Activated T-helper 17 cell treated with anti-CD3 and anti-CD28 coated beads, Interleukin-2, amount 50 U/mL, for 72 hours (primary cell): ENCODE measurements around the gene GALNT2. TPM values are rescaled to one million over a fixed set of nuclear protein-coding genes. Genes with fewer than 3 reads are reported as not detected.

Experiments used
- ATAC-seq: fragments of 150-1000 bp; cut with Tn5 transposase; replicated peaks from 2 replicates; pipeline ENCODE4 v1.10.0; 2021; ENCODE audit warnings: mild to moderate bottlenecking, moderate library complexity
- H3K27ac Mint-ChIP-seq: one replicate; pipeline ENCODE4 v1.8.0; 2022; ENCODE audit warnings: mixed read lengths
- H3K27me3 Mint-ChIP-seq: one replicate; pipeline ENCODE4 v1.8.0; 2022; ENCODE audit warnings: mixed read lengths
- H3K36me3 Mint-ChIP-seq: one replicate; pipeline ENCODE4 v1.8.0; 2022; ENCODE audit warnings: low read depth, mild to moderate bottlenecking, mixed read lengths
- H3K4me1 Mint-ChIP-seq: one replicate; pipeline ENCODE4 v1.8.0; 2022; ENCODE audit warnings: mixed read lengths
- H3K4me3 Mint-ChIP-seq: one replicate; pipeline ENCODE4 v1.8.0; 2022; ENCODE audit warnings: mild to moderate bottlenecking, mixed read lengths
- H3K9me3 Mint-ChIP-seq: one replicate; pipeline ENCODE4 v1.8.0; 2022; ENCODE audit warnings: mixed read lengths
- total RNA-seq, 2 donors: library from RNA; stranded (reverse); gene quantifications; one replicate each; pipeline ENCODE4 v1.2.3, GENCODE V29; 2022

The GALNT2 gene
- total RNA-seq, 2 donors from 2014 or later, result 49.7 to 53.6 TPM

GRCh38 chr1:230072866-230073265 is 5.8 kb downstream of the GALNT2 start:
- no peak for ATAC-seq
- no peaks in the 10 kb centered on the region for H3K9me3 Mint-ChIP-seq
- peaks cover 54% of the 10 kb centered on the region for H3K4me1 Mint-ChIP-seq
- no peak overlapping the region for H3K27ac Mint-ChIP-seq
- no peak overlapping the region for H3K4me3 Mint-ChIP-seq
- peaks cover 30% of the 10 kb centered on the region for H3K36me3 Mint-ChIP-seq
- H3K27me3 Mint-ChIP-seq, result no peaks in the 10 kb centered on the region

- H3K27ac Mint-ChIP-seq, result no peak overlapping the region
- H3K4me1 Mint-ChIP-seq, result peaks cover 54% of the 10 kb centered on the region
- ATAC-seq, result peak; percentile 40
- H3K4me3 Mint-ChIP-seq, result no peak overlapping the region
- H3K36me3 Mint-ChIP-seq, result peaks cover 27% of the 10 kb centered on the region
- no peaks in the 10 kb centered on the region for H3K27me3 Mint-ChIP-seq
- no peaks in the 10 kb centered on the region for H3K9me3 Mint-ChIP-seq
Measured at GRCh38 chr1:230073371-230074035, 6.5 kb downstream of the GALNT2 start.

GRCh38 chr1:230074270-230074669 is 7.2 kb downstream of the GALNT2 start:
- ATAC-seq, result no peak
- Mint-ChIP-seq H3K36me3 (peaks cover 19% of the 10 kb centered on the region), H3K4me1 (peaks cover 47% of the 10 kb centered on the region), H3K4me3 (no peak overlapping the region), H3K27me3 (no peaks in the 10 kb centered on the region), H3K9me3 (no peaks in the 10 kb centered on the region), H3K27ac (no peak overlapping the region)

GRCh38 chr1:230074762-230075161 is 7.7 kb downstream of the GALNT2 start:
- H3K27me3 Mint-ChIP-seq, result no peaks in the 10 kb centered on the region
- H3K9me3 Mint-ChIP-seq, result no peaks in the 10 kb centered on the region
- ATAC-seq, result no peak
- H3K4me3 Mint-ChIP-seq, result no peak overlapping the region
- peaks cover 19% of the 10 kb centered on the region for H3K36me3 Mint-ChIP-seq
- H3K4me1 Mint-ChIP-seq, result peaks cover 46% of the 10 kb centered on the region
- no peak overlapping the region for H3K27ac Mint-ChIP-seq

DNA sequence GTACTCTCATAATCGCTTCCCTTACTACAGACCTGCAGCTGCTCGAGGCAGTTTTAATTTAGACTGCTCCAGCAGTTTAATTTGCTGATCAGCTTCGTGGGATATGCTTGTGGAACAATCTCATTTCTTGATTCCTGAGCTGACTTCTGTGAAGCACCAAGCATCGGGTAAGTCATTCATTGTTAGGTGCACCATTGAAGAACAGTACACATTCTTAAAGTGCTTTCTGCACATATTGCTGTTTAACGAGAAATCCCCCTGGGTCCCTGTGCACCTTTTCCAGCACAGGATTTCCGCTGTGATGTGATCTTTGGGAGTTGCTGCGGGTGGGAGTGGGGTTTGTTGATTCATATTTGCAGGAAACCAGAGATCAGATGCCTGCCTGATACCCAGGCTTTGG is 9.1 kb downstream of the GALNT2 start:
- Mint-ChIP-seq H3K27me3 (no peaks in the 10 kb centered on the region), H3K4me1 (peaks cover 40% of the 10 kb centered on the region), H3K27ac (peak overlapping the region; percentile 99), H3K4me3 (peak overlapping the region; percentile 81), H3K36me3 (peaks cover 24% of the 10 kb centered on the region), H3K9me3 (no peaks in the 10 kb centered on the region)
- ATAC-seq, result no peak

GRCh38 chr1:230077011-230077410 is 10.0 kb downstream of the GALNT2 start:
- H3K36me3 Mint-ChIP-seq, result peaks cover 31% of the 10 kb centered on the region
- no peaks in the 10 kb centered on the region for H3K27me3 Mint-ChIP-seq
- peaks cover 43% of the 10 kb centered on the region for H3K4me1 Mint-ChIP-seq
- ATAC-seq, result peak; percentile 87
- peak overlapping the region; percentile 99 for H3K27ac Mint-ChIP-seq
- H3K9me3 Mint-ChIP-seq, result no peaks in the 10 kb centered on the region
- peak overlapping the region; percentile 81 for H3K4me3 Mint-ChIP-seq

DNA sequence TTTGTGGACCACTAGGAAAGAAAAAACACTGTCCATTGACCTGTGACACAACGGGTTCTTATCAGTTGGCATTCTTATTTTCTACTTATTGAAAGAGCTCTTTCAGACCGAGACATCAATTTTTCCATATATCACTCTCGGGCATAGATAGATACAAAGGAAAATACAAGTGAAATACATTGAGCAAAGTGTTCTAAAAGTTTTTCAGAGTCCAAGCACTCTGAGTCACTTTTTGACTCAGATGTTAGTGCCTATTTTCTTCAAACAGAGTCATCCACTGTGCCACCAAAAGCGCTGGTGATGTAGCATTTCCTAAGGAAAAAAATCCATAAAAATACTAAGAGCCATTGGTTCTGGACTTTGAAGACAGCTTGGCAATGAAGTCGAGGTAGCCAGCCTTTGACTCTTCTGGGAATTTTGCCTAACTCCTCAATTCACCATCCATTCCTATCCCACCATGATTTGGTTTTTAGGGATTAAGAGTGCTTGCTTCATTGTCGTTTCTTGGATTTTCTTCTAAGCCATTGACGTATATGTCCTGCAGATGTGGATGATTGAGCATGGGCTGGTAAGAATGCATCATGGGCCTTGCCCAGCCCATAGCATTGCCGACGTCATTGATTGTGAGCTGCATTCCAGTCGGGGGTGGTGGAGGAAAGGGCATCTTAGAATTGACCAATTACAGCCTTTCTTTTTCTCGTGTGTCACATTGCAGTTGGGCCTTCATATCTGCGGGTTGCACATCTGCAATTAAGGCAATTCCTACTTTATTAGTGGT is 10.6 kb downstream of the GALNT2 start:
- peak overlapping the region; percentile 99 for H3K27ac Mint-ChIP-seq
- H3K4me1 Mint-ChIP-seq, result peaks cover 46% of the 10 kb centered on the region
- peak; percentile 72 for ATAC-seq
- peaks cover 35% of the 10 kb centered on the region for H3K36me3 Mint-ChIP-seq
- peaks cover 3% of the 10 kb centered on the region for H3K9me3 Mint-ChIP-seq
- no peaks in the 10 kb centered on the region for H3K27me3 Mint-ChIP-seq
- peak overlapping the region; percentile 81 for H3K4me3 Mint-ChIP-seq

GRCh38 chr1:230079199-230080024 is 12.4 kb downstream of the GALNT2 start:
- peak overlapping the region; percentile 32 for H3K27ac Mint-ChIP-seq
- H3K4me3 Mint-ChIP-seq, result no peak overlapping the region
- H3K4me1 Mint-ChIP-seq, result peaks cover 55% of the 10 kb centered on the region
- no peak for ATAC-seq
- no peaks in the 10 kb centered on the region for H3K27me3 Mint-ChIP-seq
- peaks cover 6% of the 10 kb centered on the region for H3K9me3 Mint-ChIP-seq
- peaks cover 42% of the 10 kb centered on the region for H3K36me3 Mint-ChIP-seq

DNA sequence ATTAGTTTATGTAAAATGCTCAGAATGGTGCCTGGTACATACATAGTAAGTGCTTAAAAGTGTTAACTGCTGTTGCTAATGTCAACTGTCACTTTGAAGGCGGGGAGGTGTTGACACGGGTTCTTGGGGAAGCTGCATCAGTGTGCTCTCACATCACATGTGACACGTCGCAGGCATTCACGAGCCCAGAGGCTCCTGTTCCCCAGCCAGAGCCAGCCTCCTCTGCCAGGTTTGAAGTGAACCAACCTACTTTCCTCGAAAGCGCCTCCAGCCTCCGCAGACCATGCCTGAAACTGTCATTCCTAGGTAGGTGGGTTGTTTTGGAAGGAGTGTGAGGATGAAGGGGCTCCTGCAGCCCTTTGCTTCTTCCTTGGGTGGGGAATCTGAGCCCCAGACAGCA is 13.8 kb downstream of the GALNT2 start:
- Mint-ChIP-seq H3K4me1 (peaks cover 58% of the 10 kb centered on the region), H3K4me3 (no peak overlapping the region), H3K9me3 (peaks cover 6% of the 10 kb centered on the region), H3K36me3 (peaks cover 40% of the 10 kb centered on the region), H3K27me3 (no peaks in the 10 kb centered on the region), H3K27ac (no peak overlapping the region)
- no peak for ATAC-seq

DNA sequence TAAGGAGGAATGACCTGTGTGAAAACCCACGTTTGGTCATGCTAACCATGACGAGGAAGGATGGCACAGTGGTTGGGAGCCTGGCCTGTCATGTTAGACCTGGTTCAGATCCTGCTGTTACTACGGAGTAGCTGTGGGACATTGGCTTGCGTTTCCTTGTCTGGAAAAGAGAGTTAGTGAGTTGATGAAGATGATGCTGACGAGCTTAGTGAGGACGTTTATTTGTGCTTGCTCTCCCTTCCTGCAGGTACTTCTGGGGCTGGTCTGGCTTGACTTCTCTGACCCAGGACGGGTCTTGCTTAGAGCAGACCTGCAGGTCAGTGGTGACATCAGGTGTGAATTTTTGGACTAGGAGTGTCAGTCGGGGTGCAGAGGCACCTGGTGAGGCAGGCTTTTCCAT is 14.7 kb downstream of the GALNT2 start:
- peaks cover 54% of the 10 kb centered on the region for H3K4me1 Mint-ChIP-seq
- H3K9me3 Mint-ChIP-seq, result peaks cover 6% of the 10 kb centered on the region
- no peak for ATAC-seq
- peak overlapping the region; percentile 91 for H3K27ac Mint-ChIP-seq
- H3K36me3 Mint-ChIP-seq, result peaks cover 31% of the 10 kb centered on the region
- no peaks in the 10 kb centered on the region for H3K27me3 Mint-ChIP-seq
- H3K4me3 Mint-ChIP-seq, result no peak overlapping the region

- H3K4me1 Mint-ChIP-seq, result peaks cover 49% of the 10 kb centered on the region
- H3K9me3 Mint-ChIP-seq, result peaks cover 6% of the 10 kb centered on the region
- H3K27me3 Mint-ChIP-seq, result no peaks in the 10 kb centered on the region
- H3K36me3 Mint-ChIP-seq, result peaks cover 27% of the 10 kb centered on the region
- peak overlapping the region; percentile 91 for H3K27ac Mint-ChIP-seq
- peak overlapping the region; percentile 56 for H3K4me3 Mint-ChIP-seq
- ATAC-seq, result no peak
Measured at GRCh38 chr1:230082211-230082610, 15.2 kb downstream of the GALNT2 start.

GRCh38 chr1:230083053-230083452 is 16.0 kb downstream of the GALNT2 start:
- Mint-ChIP-seq H3K36me3 (peaks cover 24% of the 10 kb centered on the region), H3K4me1 (peaks cover 46% of the 10 kb centered on the region), H3K27ac (peak overlapping the region; percentile 91), H3K27me3 (no peaks in the 10 kb centered on the region), H3K9me3 (peaks cover 6% of the 10 kb centered on the region), H3K4me3 (peak overlapping the region; percentile 56)
- ATAC-seq, result no peak

DNA sequence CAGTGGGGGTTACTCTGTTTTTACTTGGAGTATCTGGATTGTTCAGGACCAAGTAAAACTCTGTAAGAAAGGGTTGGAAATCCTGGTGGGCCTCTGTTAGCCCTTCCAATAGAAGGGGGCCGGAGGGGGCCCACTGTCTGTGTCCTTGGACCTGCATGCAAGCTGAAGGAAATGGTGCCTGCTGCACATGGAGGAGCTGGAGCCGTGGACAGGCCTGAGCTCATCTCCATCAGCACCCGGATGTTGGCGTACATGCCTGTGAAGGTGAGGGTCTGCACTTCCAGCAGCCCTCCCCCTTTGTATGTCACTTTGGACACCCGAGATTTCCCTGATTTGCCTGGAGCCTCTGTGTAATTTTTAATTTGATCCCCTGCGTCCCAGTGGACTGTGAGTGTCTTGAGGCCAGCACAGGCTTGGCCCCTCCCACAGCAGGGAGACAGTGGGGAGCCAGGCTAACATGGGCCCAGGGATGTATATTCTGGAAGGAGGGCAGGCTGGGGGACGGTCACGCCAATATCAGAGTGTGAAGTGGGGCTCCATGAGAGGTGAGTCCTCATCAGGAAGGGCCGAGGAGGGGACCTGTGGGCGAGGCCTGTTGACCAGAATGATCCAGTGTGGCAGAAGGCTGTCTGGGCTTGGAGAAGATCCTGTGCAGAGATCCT is 16.8 kb downstream of the GALNT2 start:
- H3K36me3 Mint-ChIP-seq, result peaks cover 25% of the 10 kb centered on the region
- H3K27ac Mint-ChIP-seq, result peak overlapping the region; percentile 91
- H3K9me3 Mint-ChIP-seq, result peaks cover 6% of the 10 kb centered on the region
- ATAC-seq, result no peak
- peak overlapping the region; percentile 56 for H3K4me3 Mint-ChIP-seq
- no peaks in the 10 kb centered on the region for H3K27me3 Mint-ChIP-seq
- peaks cover 46% of the 10 kb centered on the region for H3K4me1 Mint-ChIP-seq
